GM12892 (cell line): ENCODE measurements around the gene GRIA1.

ENCODE experiments used
- POLR2A ChIP-seq: IDR thresholded peaks from 2 replicates; pipeline ENCODE4 v1.6.1; 2011; ENCODE audit warnings: low read depth, low read length, control low read depth
- TAF1 ChIP-seq: IDR thresholded peaks from 2 replicates; pipeline ENCODE4 v1.6.1; 2011; ENCODE audit warnings: low read depth, mild to moderate bottlenecking, control low read depth, low read length, borderline replicate concordance

GRCh38 chr5:153458268-153458667 is 32.2 kb upstream of the GRIA1 start:
- TF ChIP-seq TAF1 (no peak), POLR2A (no peak)
